Naive thymus-derived CD4-positive, alpha-beta T cell (primary cell): ENCODE results near the gene DHX32. TPM values are rescaled to one million over a fixed set of nuclear protein-coding genes. Genes with fewer than 3 reads are reported as not detected.

Source experiments
- ATAC-seq: fragments of 150-1000 bp; cut with Tn5 transposase; 2 replicates; pipeline ENCODE4 v1.10.0; 2021; ENCODE audit warnings: mild to moderate bottlenecking, moderate library complexity
- CTCF ChIA-PET: fragments of 350-600 bp; sonication (Branson Sonifier 250); formaldehyde crosslinking; loops from one replicate; lab custom pipeline; 2021; ENCODE audit warnings: antibody characterized with exemption; lab: Charles Lee
- POLR2A ChIA-PET: fragments of 350-600 bp; sonication (Branson Sonifier 250); formaldehyde crosslinking; loops from one replicate; lab custom pipeline; 2021; ENCODE audit warnings: antibody characterized with exemption, inconsistent platforms; lab: Charles Lee
- DNase-seq, 9 donors: peaks; one replicate each; pipeline versions ENCODE4 v3.0.0 to v3.0.0-alpha.2; 2020 to 2022; ENCODE audit warnings: mixed read lengths in 1 of 9
- H3K27ac ChIP-seq: one replicate; pipeline ENCODE4 v1.7.0; 2013; ENCODE audit warnings: mild to moderate bottlenecking, low read depth, low read length, moderate library complexity
- H3K27me3 ChIP-seq, 2 donors: one replicate each; pipeline ENCODE4 v1.7.0; 2013; ENCODE audit warnings: low read length in 2 of 2, mild to moderate bottlenecking in 2 of 2, moderate library complexity in 2 of 2; ENCODE audit not compliant: control insufficient read depth in 2 of 2, insufficient read depth in 2 of 2
- H3K36me3 ChIP-seq, 3 experiments: 1 replicate in 2 of 3; 2 replicates in 1 of 3; pipeline ENCODE4 v1.7.0; 2013; ENCODE audit warnings: low read length in 3 of 3, mild to moderate bottlenecking in 3 of 3, moderate library complexity in 1 of 3; ENCODE audit not compliant: insufficient read depth in 3 of 3, control insufficient read depth in 2 of 3
- H3K4me1 ChIP-seq, 2 donors: one replicate each; pipeline ENCODE4 v1.7.0; 2013; ENCODE audit warnings: low read length in 2 of 2, mild to moderate bottlenecking in 2 of 2, moderate library complexity in 1 of 2; ENCODE audit not compliant: control insufficient read depth in 2 of 2, insufficient read depth in 2 of 2
- H3K4me3 ChIP-seq: 2 replicates; pipeline ENCODE4 v1.7.0; 2013; ENCODE audit warnings: mild to moderate bottlenecking, low read length
- H3K9me3 ChIP-seq, 3 experiments: 1 replicate in 2 of 3; 2 replicates in 1 of 3; pipeline ENCODE4 v1.7.0; 2013; ENCODE audit warnings: low read length in 3 of 3; ENCODE audit not compliant: control insufficient read depth in 2 of 3
- H3K27ac Mint-ChIP-seq, 9 donors: one replicate each; pipeline ENCODE4 v1.8.0; 2020 to 2022; ENCODE audit warnings: mixed read lengths in 9 of 9, mild to moderate bottlenecking in 8 of 9, moderate library complexity in 5 of 9, inconsistent platforms in 2 of 9
- H3K27me3 Mint-ChIP-seq, 5 donors: one replicate each; pipeline ENCODE4 v1.8.0; 2021 to 2022; ENCODE audit warnings: mixed read lengths in 5 of 5, mild to moderate bottlenecking in 1 of 5
- H3K36me3 Mint-ChIP-seq, 5 donors: one replicate each; pipeline ENCODE4 v1.8.0; 2020 to 2022; ENCODE audit warnings: mixed read lengths in 5 of 5, mild to moderate bottlenecking in 3 of 5, inconsistent platforms in 1 of 5
- H3K4me1 Mint-ChIP-seq, 7 donors: one replicate each; pipeline ENCODE4 v1.8.0; 2020 to 2022; ENCODE audit warnings: mixed read lengths in 7 of 7, mild to moderate bottlenecking in 3 of 7, inconsistent platforms in 1 of 7
- H3K4me3 Mint-ChIP-seq, 10 donors: one replicate each; pipeline ENCODE4 v1.8.0; 2020 to 2022; ENCODE audit warnings: mild to moderate bottlenecking in 10 of 10, mixed read lengths in 10 of 10, moderate library complexity in 6 of 10, inconsistent platforms in 2 of 10
- H3K9me3 Mint-ChIP-seq, 11 donors: one replicate each; pipeline ENCODE4 v1.8.0; 2020 to 2022; ENCODE audit warnings: mixed read lengths in 11 of 11, mild to moderate bottlenecking in 4 of 11, inconsistent platforms in 1 of 11, moderate library complexity in 1 of 11
- intact Hi-C, 2 donors: fragments of 100-400 bp; cut with micrococcal nuclease; formaldehyde crosslinking; loops; one replicate each; pipeline ENCODE4 v1.15.1; 2023
- polyA plus RNA-seq, 2 donors: library from polyadenylated mRNA; unstranded; fragments of 300-500 nt; fragmentation: Illumina TruSeq; gene quantifications; one replicate each; pipeline ENCODE4 v1.2.3, GENCODE V29; 2021
- total RNA-seq, 6 experiments: library from RNA in 5 of 6; stranded (reverse) in 5 of 6; gene quantifications; 1 replicate in 5 of 6; 2 replicates in 1 of 6; pipeline ENCODE4 v1.2.3 and lab custom pipeline; 2021 to 2026

Gene DHX32
- total and polyA plus RNA-seq, 7 experiments from 2014 or later = 9.3 to 13.5 (median 11.3) TPM

- Mint-ChIP-seq H3K27me3 (no peaks in the 10 kb centered on the region), H3K4me1 (peaks cover 0 to 5% (median 0%) of the 10 kb centered on the region in 7 donors), H3K9me3 (no peaks in the 10 kb centered on the region), H3K36me3 (peaks cover 4 to 43% (median 10%) of the 10 kb centered on the region in 5 donors), H3K27ac (peak overlapping the region in 1 of 9 donors; percentile 51), H3K4me3 (no peak overlapping the region)
- ATAC-seq = no peak
- H3K9me3 ChIP-seq = no peaks in the 10 kb centered on the region
- no peaks in the 10 kb centered on the region for H3K27me3 ChIP-seq
- intact Hi-C loops = no loop called here
- H3K4me1 ChIP-seq = no peaks in the 10 kb centered on the region
- no peak overlapping the region for H3K4me3 ChIP-seq
- no peak for DNase-seq
- peaks cover 0 to 58% (median 5%) of the 10 kb centered on the region in 3 experiments for H3K36me3 ChIP-seq
- ChIA-PET POLR2A (no interaction called here), CTCF (no interaction called here)
- no peak overlapping the region for H3K27ac ChIP-seq
Measured at GRCh38 chr10:125840955-125841354, 40.1 kb downstream of the DHX32 start.

- Mint-ChIP-seq H3K9me3 (no peaks in the 10 kb centered on the region), H3K27me3 (no peaks in the 10 kb centered on the region), H3K36me3 (peaks cover 4 to 47% (median 15%) of the 10 kb centered on the region in 5 donors), H3K27ac (peak overlapping the region in 1 of 9 donors; percentile 24), H3K4me3 (no peak overlapping the region), H3K4me1 (peaks cover 0 to 5% (median 0%) of the 10 kb centered on the region in 7 donors)
- Histone ChIP-seq H3K4me3 (no peak overlapping the region), H3K27me3 (no peaks in the 10 kb centered on the region), H3K36me3 (peaks cover 0 to 55% (median 5%) of the 10 kb centered on the region in 3 experiments), H3K27ac (no peak overlapping the region), H3K9me3 (no peaks in the 10 kb centered on the region), H3K4me1 (no peaks in the 10 kb centered on the region)
- POLR2A ChIA-PET = no interaction called here
- ATAC-seq = no peak
- DNase-seq = no peak
- intact Hi-C loops = no loop called here
- CTCF ChIA-PET = no interaction called here
Measured at GRCh38 chr10:125840406-125840805, 40.7 kb downstream of the DHX32 start.

GRCh38 chr10:125838802-125839575 is 42.1 kb downstream of the DHX32 start:
- Mint-ChIP-seq H3K4me3 (no peak overlapping the region), H3K36me3 (peaks cover 4 to 51% (median 17%) of the 10 kb centered on the region in 5 donors), H3K27ac (peak overlapping the region in 4 of 9 donors; percentile 20 to 67 (median 38)), H3K9me3 (no peaks in the 10 kb centered on the region), H3K27me3 (no peaks in the 10 kb centered on the region), H3K4me1 (peaks cover 0 to 5% (median 0%) of the 10 kb centered on the region in 7 donors)
- no peak overlapping the region for H3K4me3 ChIP-seq
- no peaks in the 10 kb centered on the region for H3K4me1 ChIP-seq
- ATAC-seq (no peak), DNase-seq (no peak)
- H3K36me3 ChIP-seq = peaks cover 3 to 61% (median 5%) of the 10 kb centered on the region in 3 experiments
- H3K27ac ChIP-seq = no peak overlapping the region
- CTCF ChIA-PET = no interaction called here
- no peaks in the 10 kb centered on the region for H3K9me3 ChIP-seq
- POLR2A ChIA-PET = no interaction called here
- intact Hi-C loops = no loop called here
- no peaks in the 10 kb centered on the region for H3K27me3 ChIP-seq

- peaks cover 5 to 75% (median 5%) of the 10 kb centered on the region in 3 experiments for H3K36me3 ChIP-seq
- H3K9me3 Mint-ChIP-seq = no peaks in the 10 kb centered on the region
- H3K4me3 Mint-ChIP-seq = no peak overlapping the region
- H3K27ac ChIP-seq = no peak overlapping the region
- no peaks in the 10 kb centered on the region for H3K9me3 ChIP-seq
- H3K4me1 ChIP-seq = no peaks in the 10 kb centered on the region
- H3K27ac Mint-ChIP-seq = no peak overlapping the region
- no peaks in the 10 kb centered on the region for H3K27me3 Mint-ChIP-seq
- H3K4me1 Mint-ChIP-seq = peaks cover 0 to 5% (median 0%) of the 10 kb centered on the region in 7 donors
- ATAC-seq (no peak), DNase-seq (no peak)
- ChIA-PET POLR2A (interaction anchor here (1.4 kb wide), 1 partner anchor 13 kb away, joined by 3 read pairs; the partner anchor contains the start of genes BCCIP and UROS), CTCF (no interaction called here)
- no peaks in the 10 kb centered on the region for H3K27me3 ChIP-seq
- no peak overlapping the region for H3K4me3 ChIP-seq
- intact Hi-C loops = no loop called here
- peaks cover 4 to 53% (median 19%) of the 10 kb centered on the region in 5 donors for H3K36me3 Mint-ChIP-seq
Measured at GRCh38 chr10:125836746-125837145, 44.3 kb downstream of the DHX32 start.

GRCh38 chr10:125828311-125828710 is 52.8 kb downstream of the DHX32 start:
- Mint-ChIP-seq H3K4me3 (no peak overlapping the region), H3K27me3 (no peaks in the 10 kb centered on the region), H3K36me3 (peaks cover 6 to 24% (median 9%) of the 10 kb centered on the region in 5 donors), H3K4me1 (peaks cover 7 to 21% (median 18%) of the 10 kb centered on the region in 7 donors), H3K9me3 (no peaks in the 10 kb centered on the region), H3K27ac (peak overlapping the region in 2 of 9 donors; percentile 41 to 78)
- POLR2A ChIA-PET = no interaction called here
- H3K27ac ChIP-seq = no peak overlapping the region
- peaks cover 11 to 16% of the 10 kb centered on the region in 2 donors for H3K4me1 ChIP-seq
- ATAC-seq (no peak), DNase-seq (no peak)
- no peak overlapping the region for H3K4me3 ChIP-seq
- peaks cover 0 to 64% (median 9%) of the 10 kb centered on the region in 3 experiments for H3K36me3 ChIP-seq
- intact Hi-C loops = no loop called here
- CTCF ChIA-PET = interaction anchor here (0.6 kb wide), 1 partner anchor 1325 kb away, joined by 4 read pairs; no protein-coding TSS in a partner anchor
- no peaks in the 10 kb centered on the region for H3K9me3 ChIP-seq
- H3K27me3 ChIP-seq = no peaks in the 10 kb centered on the region

- Histone ChIP-seq H3K27ac (no peak overlapping the region), H3K27me3 (no peaks in the 10 kb centered on the region), H3K4me1 (peaks cover 11 to 17% of the 10 kb centered on the region in 2 donors), H3K9me3 (no peaks in the 10 kb centered on the region), H3K36me3 (peaks cover 0 to 52% (median 9%) of the 10 kb centered on the region in 3 experiments), H3K4me3 (no peak overlapping the region)
- Mint-ChIP-seq H3K4me1 (peaks cover 9 to 23% (median 18%) of the 10 kb centered on the region in 7 donors), H3K27ac (peak overlapping the region in 4 of 9 donors; percentile 21 to 56 (median 52)), H3K36me3 (peaks cover 6 to 21% (median 9%) of the 10 kb centered on the region in 5 donors), H3K4me3 (no peak overlapping the region), H3K9me3 (no peaks in the 10 kb centered on the region), H3K27me3 (no peaks in the 10 kb centered on the region)
- CTCF ChIA-PET = no interaction called here
- no peak for ATAC-seq
- no peak for DNase-seq
- POLR2A ChIA-PET = no interaction called here
- intact Hi-C loops = no loop called here
Measured at GRCh38 chr10:125827133-125827532, 54.0 kb downstream of the DHX32 start.
